ENCODE results near the gene RPAP2.
A peak's percentile ranks its signal among the peaks of the same experiment; 100 is the strongest.
"Not testable (repeated sequence)": the region's sequence is repeated elsewhere in the genome, so short reads cannot be mapped to it uniquely, and the experiment has no call there.

RPAP2 gene

GRCh38 chr1:92298573-92299476 lies at the start of gene RPAP2, which contains the start of gene GLMN:
RPAP2 (plus strand) TSS chr1:92299059; CDS start chr1:92299074, 15 bp downstream.
GLMN (minus strand) TSS chr1:92298987; CDS start chr1:92297999, 988 bp downstream.
- DNase-seq: peak; percentile 36

- DNase-seq: not testable (repeated sequence)
Observed at GRCh38 chr1:92254714-92255113, 44.1 kb upstream of the RPAP2 start.

- no peak for DNase-seq
Observed at GRCh38 chr1:92259350-92259749, 39.5 kb upstream of the RPAP2 start.

GRCh38 chr1:92262516-92262915 lies 36.3 kb upstream of the RPAP2 start:
- no peak for DNase-seq

- DNase-seq: no peak
Observed at GRCh38 chr1:92273039-92273438, 25.8 kb upstream of the RPAP2 start.

- DNase-seq: no peak
Observed at GRCh38 chr1:92274939-92275338, 23.9 kb upstream of the RPAP2 start.

GRCh38 chr1:92276082-92276481 lies 22.8 kb upstream of the RPAP2 start:
- DNase-seq: no peak

GRCh38 chr1:92277105-92277723 lies 21.6 kb upstream of the RPAP2 start:
- no peak for DNase-seq

GRCh38 chr1:92279781-92280180 lies 19.1 kb upstream of the RPAP2 start:
- DNase-seq: not testable (repeated sequence)

- not testable (repeated sequence) for DNase-seq
Observed at GRCh38 chr1:92281411-92281810, 17.4 kb upstream of the RPAP2 start.

- no peak for DNase-seq
Observed at GRCh38 chr1:92291372-92291999, 7.4 kb upstream of the RPAP2 start.

- no peak for DNase-seq
Observed at GRCh38 chr1:92298213-92298572, 666 bp upstream of the RPAP2 start.

- no peak for DNase-seq
Observed at GRCh38 chr1:92299477-92300150, 755 bp downstream of the RPAP2 start.

GRCh38 chr1:92301021-92301420 lies 2.2 kb downstream of the RPAP2 start:
- no peak for DNase-seq

- DNase-seq: no peak
Observed at GRCh38 chr1:92306020-92306419, 7.2 kb downstream of the RPAP2 start.

- DNase-seq: no peak
Observed at GRCh38 chr1:92307980-92308379, 9.1 kb downstream of the RPAP2 start.

GRCh38 chr1:92310185-92310597 lies 11.3 kb downstream of the RPAP2 start:
- DNase-seq: no peak

- DNase-seq: no peak
Observed at GRCh38 chr1:92314024-92314423, 15.2 kb downstream of the RPAP2 start.

- DNase-seq: no peak
Observed at GRCh38 chr1:92315766-92316599, 17.1 kb downstream of the RPAP2 start.

- DNase-seq: no peak
Observed at GRCh38 chr1:92317836-92318493, 19.1 kb downstream of the RPAP2 start.

All from NCI-H1436 treated with DMSO at 0.1 percent for 48 hours (cell line).